NCI-H146 (cell line): ENCODE data around the gene AMDHD2.
"Not testable (repeated sequence)": the region's sequence is repeated elsewhere in the genome, so short reads cannot be mapped to it uniquely, and the experiment has no call there.

ENCODE experiments used
- DNase-seq: peaks from one replicate; lab custom pipeline; 2025; lab: John Stamatoyannopoulos, UW

Gene AMDHD2

DNA sequence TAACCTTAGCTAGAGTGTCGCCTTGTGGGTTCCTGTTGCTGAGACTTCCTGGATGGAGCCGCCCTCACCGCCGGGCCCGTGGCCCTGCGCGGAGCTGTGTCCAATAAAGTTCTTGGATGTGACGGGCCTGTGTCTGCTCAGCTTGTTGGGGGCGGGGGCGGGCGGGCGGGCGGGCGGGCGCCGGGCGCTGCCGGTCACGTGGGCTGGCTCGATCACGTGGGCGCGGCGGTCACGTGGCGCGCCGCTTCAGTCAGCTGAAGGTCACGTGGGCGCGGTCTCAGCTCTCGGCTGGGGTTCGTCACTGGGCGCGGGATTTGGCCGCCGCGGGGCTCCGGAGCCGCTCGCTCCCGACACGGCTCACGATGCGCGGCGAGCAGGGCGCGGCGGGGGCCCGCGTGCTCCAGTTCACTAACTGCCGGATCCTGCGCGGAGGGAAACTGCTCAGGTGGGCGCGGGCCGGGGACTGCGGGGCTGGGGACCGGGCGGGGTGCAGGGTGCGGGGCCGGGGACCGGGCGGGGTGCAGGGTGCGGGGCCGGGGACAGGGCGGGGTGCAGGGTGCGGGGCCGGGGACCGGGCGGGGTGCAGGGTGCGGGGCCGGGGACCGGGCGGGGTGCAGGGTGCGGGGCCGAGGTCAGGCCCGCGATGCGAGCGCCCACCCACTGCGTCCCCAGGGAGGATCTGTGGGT lies at the start of gene AMDHD2:
Gene AMDHD2 (plus strand): TSS at position 275 of the 687 bp plus-strand sequence. CDS start 88 bp downstream, at position 363.
- DNase-seq, result peak; percentile 88

GRCh38 chr16:2470603-2471015 lies 49.6 kb upstream of the AMDHD2 start:
- DNase-seq, result peak; percentile 55

GRCh38 chr16:2471016-2471652 lies 49.0 kb upstream of the AMDHD2 start, which contains the start of gene NTN3:
Gene NTN3 (plus strand): TSS chr16:2471297. CDS start chr16:2471702, 405 bp downstream.
- peak; percentile 85 for DNase-seq

- peak; percentile 47 for DNase-seq
Measured at GRCh38 chr16:2471653-2472487, 48.3 kb upstream of the AMDHD2 start.

GRCh38 chr16:2472488-2472864 lies 47.7 kb upstream of the AMDHD2 start:
- DNase-seq, result no peak

DNA sequence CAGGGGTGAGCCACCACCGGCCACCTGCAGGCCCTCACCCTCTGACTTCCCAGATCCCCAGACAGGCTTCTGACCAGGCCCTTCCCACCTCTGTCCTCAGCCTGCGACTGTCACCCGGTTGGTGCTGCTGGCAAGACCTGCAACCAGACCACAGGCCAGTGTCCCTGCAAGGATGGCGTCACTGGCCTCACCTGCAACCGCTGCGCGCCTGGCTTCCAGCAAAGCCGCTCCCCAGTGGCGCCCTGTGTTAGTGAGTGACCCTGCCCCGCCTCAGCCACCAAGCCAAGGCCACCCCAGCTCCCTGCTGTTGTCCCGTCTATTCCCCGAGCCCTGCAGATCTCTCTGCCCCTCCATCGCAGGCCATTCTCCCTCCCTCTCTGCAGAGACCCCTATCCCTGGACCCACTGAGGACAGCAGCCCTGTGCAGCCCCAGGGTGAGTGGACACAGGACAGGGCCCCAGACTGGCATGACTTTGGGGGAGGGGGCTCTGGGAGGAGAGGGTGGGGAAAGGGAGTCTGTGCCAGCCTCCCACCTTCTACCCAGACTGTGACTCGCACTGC lies 47.2 kb upstream of the AMDHD2 start:
- DNase-seq, result peak; percentile 19

- DNase-seq, result peak; percentile 69
Measured at GRCh38 chr16:2473446-2473926, 46.7 kb upstream of the AMDHD2 start.

DNA sequence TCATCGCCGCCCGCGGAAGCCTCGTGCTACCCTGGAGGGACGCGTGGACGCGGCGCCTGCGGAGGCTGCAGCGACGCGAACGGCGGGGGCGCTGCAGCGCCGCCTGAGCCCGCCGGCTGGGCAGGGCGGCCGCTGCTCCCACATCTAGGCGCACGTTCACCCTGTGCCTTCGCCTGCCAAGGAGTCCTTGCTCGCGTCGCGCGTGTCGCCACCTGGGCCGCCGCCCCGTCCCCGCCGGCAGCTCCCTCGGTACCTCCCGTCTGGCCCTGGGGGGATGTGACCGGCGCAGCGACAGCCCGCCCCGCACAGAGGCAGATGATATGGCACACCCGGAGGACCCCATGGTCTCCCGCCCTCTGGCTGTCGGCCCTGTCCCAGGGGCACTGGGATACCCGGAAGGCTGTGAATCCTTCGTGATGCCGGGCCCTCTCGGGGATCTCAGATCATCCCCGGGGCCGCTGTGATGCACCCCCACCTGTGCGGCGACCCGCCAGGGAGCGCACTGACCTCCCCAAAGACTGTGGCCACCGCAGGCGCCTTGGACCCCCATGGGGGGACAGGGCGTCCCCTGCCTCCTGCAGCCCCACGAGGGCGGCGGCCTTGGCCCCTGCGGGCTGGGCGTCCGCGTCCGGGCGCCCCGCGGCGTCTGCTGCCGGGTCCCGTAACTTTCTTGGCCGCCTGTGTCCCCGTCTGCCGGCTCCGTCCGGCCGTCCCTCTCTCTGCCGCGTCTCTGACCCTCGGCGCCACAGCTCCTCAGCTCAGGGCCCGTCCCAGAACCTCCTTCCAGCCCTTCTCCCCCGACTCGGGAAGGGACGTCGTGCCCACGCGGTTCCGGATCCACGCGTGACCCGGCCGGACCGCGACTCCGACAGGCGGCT lies 45.9 kb upstream of the AMDHD2 start:
- DNase-seq, result peak; percentile 56

DNA sequence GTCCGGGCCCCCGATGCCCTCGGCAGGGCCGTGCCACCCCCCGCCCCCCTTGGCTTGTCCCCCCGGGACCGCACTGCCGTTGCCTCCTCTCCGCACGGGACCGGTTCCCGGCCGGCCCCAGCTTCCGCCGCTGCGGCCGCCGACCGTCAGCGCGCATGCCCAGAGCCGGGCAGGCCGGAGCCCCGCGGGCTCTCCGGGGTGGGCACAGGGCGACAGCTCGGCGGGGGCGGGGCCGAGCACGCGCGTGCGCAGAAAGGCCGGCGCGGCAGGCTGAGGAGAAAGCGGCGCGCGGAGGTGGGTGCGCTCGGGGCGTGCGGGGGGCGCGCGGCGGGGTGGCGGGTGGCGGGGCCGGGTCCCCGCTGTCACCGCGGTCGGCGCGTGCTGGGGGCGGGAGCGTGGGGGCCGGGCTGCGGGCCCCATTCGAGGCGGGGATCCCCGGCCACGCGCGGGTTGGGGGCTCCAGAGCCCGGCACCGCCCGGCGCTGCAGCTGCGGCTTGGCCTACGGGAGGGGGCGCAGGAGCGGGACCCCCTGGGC lies 45.2 kb upstream of the AMDHD2 start, which contains the start of gene TBC1D24:
Gene TBC1D24 (plus strand): TSS at position 251 of the 536 bp plus-strand sequence. CDS start 21,022 bp downstream, outside the sequence.
- DNase-seq, result peak; percentile 87

DNA sequence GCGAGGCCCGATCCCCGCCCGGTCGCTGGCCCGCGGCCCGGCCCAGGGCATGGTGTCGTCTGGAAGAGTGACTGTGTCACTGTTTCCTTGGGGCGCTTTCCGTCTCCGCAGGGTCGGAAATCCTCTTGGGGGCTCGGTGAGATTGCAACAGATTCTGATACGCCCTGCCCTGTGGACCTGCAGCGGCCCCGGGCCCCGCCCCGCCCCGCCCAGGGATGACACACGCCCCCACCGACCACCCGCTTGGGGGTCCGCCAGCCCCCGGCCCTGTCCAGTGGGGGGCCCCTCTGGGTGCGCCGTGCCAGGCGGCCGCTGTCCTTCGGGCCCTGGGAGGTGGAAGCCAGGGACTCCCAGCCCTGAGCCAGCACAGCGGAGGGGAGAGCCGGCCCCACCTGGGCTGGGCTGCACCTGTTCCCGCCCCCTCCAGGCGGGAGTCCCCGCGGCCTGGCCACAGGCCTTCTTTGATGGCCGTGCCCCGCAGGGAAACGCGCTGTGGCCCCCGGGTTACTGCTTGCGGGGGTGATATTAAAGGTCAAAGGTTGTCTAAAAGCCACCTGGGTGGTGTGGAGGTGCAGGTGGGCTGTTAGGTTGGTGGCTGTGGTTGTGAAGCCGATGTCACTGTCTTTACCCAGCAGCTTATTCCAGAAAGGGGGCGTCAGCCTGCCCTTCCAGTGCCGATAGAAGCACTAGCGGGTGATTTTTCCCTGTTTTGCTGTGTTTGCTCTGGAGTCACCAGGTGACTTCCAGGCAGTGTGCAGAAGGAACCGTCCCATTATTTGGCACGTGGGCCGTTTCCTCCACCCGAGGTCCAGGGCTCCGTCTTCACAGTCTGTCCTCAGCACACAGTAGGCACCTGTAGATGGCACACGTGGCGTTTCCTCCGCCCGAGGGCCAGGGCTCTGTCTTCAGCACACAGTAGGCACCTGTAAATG lies 44.5 kb upstream of the AMDHD2 start:
- DNase-seq, result peak; percentile 79

DNA sequence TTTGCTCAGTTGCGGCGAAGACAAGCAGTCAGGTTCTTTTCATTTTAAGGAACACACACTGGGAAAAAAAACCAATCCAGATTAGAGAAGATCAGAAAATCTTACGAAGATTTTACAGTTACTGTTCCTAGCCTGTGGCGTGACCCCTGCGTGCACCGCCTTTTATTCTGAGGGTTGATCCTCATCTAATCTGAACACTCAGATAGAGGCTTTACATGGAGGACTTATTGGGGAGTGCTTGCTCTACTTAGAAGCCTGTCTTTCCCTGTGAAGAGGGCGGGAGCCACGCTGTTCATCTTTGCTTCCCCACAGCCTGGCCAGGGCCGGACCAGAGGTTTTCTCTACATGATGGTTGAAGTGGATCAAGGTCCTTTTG lies 43.8 kb upstream of the AMDHD2 start:
- no peak for DNase-seq

GRCh38 chr16:2476741-2477140 lies 43.4 kb upstream of the AMDHD2 start:
- no peak for DNase-seq

DNA sequence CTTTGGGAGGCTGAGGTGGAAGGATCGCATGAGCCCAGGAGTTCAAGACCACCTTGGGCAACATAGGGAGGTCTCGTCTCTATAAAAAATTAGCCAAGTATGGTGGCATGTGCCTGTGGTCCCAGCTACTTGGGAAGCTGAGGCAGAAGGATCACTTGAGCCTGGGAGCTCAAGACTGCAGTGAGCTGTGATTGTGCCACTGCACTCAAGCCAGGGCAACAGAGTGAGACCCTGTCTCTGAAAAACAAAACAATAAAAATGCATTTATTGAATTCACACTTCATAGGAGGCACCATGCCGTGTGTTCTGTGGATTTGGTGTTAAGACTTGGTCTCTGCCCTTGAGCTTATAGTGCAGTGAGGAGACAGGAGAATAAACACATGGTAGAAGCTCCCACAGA lies 42.8 kb upstream of the AMDHD2 start:
- no peak for DNase-seq

GRCh38 chr16:2478279-2478678 lies 41.9 kb upstream of the AMDHD2 start:
- no peak for DNase-seq

- DNase-seq, result not testable (repeated sequence)
Measured at GRCh38 chr16:2479996-2480395, 40.2 kb upstream of the AMDHD2 start.

- DNase-seq, result no peak
Measured at GRCh38 chr16:2480948-2481347, 39.2 kb upstream of the AMDHD2 start.

DNA sequence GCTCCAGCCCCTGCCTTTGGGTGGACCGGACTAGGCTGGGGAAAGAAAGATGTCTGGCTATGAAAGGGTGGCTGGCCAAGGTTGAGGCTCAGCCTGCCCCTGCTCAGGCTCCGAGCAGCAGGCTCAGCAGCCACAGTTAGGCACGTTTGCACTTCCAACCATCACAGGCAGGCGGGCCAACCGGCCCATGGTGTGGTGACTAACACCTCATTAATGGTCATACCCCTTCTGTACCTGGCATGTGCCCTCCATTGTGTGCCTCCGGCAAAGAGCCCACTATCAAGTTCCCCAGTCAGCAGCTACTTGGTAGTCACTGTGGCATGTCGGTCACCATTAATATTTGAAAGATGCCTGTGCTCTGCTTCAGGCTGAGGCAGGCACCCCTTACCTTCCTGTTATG lies 38.5 kb upstream of the AMDHD2 start:
- DNase-seq, result no peak

DNA sequence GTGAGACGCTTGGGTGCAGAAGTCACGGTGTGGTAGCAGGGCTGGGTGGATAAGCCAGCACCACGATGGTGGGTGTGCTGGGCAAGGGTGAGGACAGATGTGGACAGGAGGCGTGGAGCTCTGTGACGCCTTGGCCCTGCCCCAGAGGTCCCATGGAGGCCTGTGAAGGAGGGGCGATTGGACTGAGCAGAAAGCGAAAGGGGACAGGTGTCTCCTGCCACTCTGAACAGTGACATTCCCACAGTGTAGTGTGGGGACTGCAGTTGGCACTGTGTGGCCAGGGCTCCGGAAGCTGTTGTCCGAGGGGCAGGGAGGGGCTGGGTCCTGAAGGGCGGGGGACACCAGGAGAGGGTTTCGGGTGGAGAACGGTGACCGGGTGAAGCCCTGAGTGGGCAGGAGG lies 37.9 kb upstream of the AMDHD2 start:
- no peak for DNase-seq

- DNase-seq, result no peak
Measured at GRCh38 chr16:2482708-2483534, 37.2 kb upstream of the AMDHD2 start.
